ENCODE measurements around the gene DSTYK. TPM values are rescaled to one million over a fixed set of nuclear protein-coding genes. Genes with fewer than 3 reads are reported as not detected.
"Not testable (repeated sequence)": the region's sequence is repeated elsewhere in the genome, so short reads cannot be mapped to it uniquely, and the experiment has no call there.

Gene DSTYK
- total RNA-seq, 1 donor from 2014 or later, result 15.4 TPM

DNA sequence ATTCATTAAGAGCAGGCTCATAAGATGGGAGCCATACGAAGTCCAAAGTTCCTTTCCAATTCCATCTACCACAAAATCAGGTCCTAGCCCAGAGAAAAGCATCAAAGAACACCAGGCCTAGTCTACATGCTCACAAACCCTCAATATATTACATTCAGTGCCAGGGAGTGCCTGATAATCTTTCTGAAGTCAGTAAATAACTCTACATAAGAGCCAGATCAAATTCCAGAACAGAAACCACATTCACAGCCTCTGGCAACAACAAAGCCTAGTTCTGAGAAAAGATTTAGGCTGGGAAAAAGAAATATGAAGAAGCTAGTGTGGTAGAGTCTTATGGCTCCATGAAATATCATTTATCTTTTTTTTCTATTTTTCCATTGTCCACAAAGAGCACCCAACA, 49.2 kb downstream of the DSTYK start:
- Histone ChIP-seq H2AFZ (ENCODE audit: low read depth, low read length) (no peak overlapping the region), H3K9ac (ENCODE audit: low read length) (no peak overlapping the region), H4K20me1 (ENCODE audit: insufficient read depth, low read length) (no peaks in the 10 kb centered on the region), H3K36me3 (ENCODE audit: insufficient read depth, low read length) (peaks cover 21% of the 10 kb centered on the region), H3K79me2 (ENCODE audit: insufficient read depth, low read length) (no peaks in the 10 kb centered on the region), H3K4me1 (ENCODE audit: insufficient read depth, low read length) (no peaks in the 10 kb centered on the region), H3K27ac (ENCODE audit: low read depth, low read length) (no peak overlapping the region), H3K4me2 (ENCODE audit: low read length) (no peak overlapping the region), H3K4me3 (ENCODE audit: insufficient read depth, low read depth, low read length) (no peak overlapping the region), H3K9me3 (ENCODE audit: insufficient read depth, low read depth, low read length) (no peaks in the 10 kb centered on the region), H3K27me3 (ENCODE audit: insufficient read depth, low read length) (no peaks in the 10 kb centered on the region)
- TF ChIP-seq EZH2 (IDR thresholded peaks at IDR 0.05; ENCODE audit: insufficient read depth, low read length), result no peak
- TF ChIP-seq, protein P1, sequence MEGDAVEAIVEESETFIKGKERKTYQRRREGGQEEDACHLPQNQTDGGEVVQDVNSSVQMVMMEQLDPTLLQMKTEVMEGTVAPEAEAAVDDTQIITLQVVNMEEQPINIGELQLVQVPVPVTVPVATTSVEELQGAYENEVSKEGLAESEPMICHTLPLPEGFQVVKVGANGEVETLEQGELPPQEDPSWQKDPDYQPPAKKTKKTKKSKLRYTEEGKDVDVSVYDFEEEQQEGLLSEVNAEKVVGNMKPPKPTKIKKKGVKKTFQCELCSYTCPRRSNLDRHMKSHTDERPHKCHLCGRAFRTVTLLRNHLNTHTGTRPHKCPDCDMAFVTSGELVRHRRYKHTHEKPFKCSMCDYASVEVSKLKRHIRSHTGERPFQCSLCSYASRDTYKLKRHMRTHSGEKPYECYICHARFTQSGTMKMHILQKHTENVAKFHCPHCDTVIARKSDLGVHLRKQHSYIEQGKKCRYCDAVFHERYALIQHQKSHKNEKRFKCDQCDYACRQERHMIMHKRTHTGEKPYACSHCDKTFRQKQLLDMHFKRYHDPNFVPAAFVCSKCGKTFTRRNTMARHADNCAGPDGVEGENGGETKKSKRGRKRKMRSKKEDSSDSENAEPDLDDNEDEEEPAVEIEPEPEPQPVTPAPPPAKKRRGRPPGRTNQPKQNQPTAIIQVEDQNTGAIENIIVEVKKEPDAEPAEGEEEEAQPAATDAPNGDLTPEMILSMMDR (IDR thresholded peaks at IDR 0.05; ENCODE audit: insufficient read depth, low read depth, low read length), result no peak
- no peaks in the 10 kb centered on the region for H3K27me3 Mint-ChIP-seq (ENCODE audit: low read depth, unreplicated experiment)
- FAIRE-seq, result no peak
- H3K4me1 Mint-ChIP-seq (ENCODE audit: low read depth, unreplicated experiment), result peaks cover 2% of the 10 kb centered on the region
- H3K36me3 Mint-ChIP-seq (ENCODE audit: low read depth, unreplicated experiment), result peaks cover 28% of the 10 kb centered on the region
- H3K27ac Mint-ChIP-seq (ENCODE audit: unreplicated experiment), result no peak overlapping the region
- no peaks in the 10 kb centered on the region for H3K9me3 Mint-ChIP-seq (ENCODE audit: unreplicated experiment)
- H3K4me3 Mint-ChIP-seq (ENCODE audit: unreplicated experiment), result no peak overlapping the region
- DNase-seq (ENCODE audit: low read depth), result peak; percentile 54

DNA sequence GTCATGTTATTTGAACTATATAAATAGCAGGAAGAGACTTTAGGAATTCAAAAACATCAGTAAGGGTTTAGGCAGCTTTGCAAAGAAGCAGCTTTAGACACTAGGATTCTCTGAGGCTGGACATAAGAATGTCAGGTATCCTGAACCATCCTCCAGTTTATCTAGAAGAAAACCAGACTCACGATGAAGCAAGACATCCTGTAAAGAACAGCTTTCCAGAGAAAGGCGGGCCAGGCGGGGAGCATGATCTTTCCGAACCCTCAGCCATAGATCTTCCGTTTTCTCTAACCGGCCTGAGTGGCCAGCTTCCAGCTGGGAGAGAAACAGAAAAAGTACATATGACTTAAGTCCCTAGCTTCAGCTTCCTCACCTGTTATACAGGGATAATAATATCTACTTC, 50.4 kb downstream of the DSTYK start:
- Mint-ChIP-seq H3K4me1 (ENCODE audit: low read depth, unreplicated experiment) (peaks cover 2% of the 10 kb centered on the region), H3K27ac (ENCODE audit: unreplicated experiment) (no peak overlapping the region), H3K27me3 (ENCODE audit: low read depth, unreplicated experiment) (no peaks in the 10 kb centered on the region), H3K4me3 (ENCODE audit: unreplicated experiment) (no peak overlapping the region), H3K36me3 (ENCODE audit: low read depth, unreplicated experiment) (peaks cover 40% of the 10 kb centered on the region), H3K9me3 (ENCODE audit: unreplicated experiment) (peaks cover 9% of the 10 kb centered on the region)
- DNase-seq (ENCODE audit: low read depth), result no peak
- Histone ChIP-seq H4K20me1 (ENCODE audit: insufficient read depth, low read length) (no peaks in the 10 kb centered on the region), H2AFZ (ENCODE audit: low read depth, low read length) (no peak overlapping the region), H3K36me3 (ENCODE audit: insufficient read depth, low read length) (peaks cover 28% of the 10 kb centered on the region), H3K4me3 (ENCODE audit: insufficient read depth, low read depth, low read length) (no peak overlapping the region), H3K9ac (ENCODE audit: low read length) (no peak overlapping the region), H3K4me2 (ENCODE audit: low read length) (no peak overlapping the region), H3K27ac (ENCODE audit: low read depth, low read length) (no peak overlapping the region), H3K9me3 (ENCODE audit: insufficient read depth, low read depth, low read length) (peaks cover 4% of the 10 kb centered on the region), H3K79me2 (ENCODE audit: insufficient read depth, low read length) (no peaks in the 10 kb centered on the region), H3K27me3 (ENCODE audit: insufficient read depth, low read length) (no peaks in the 10 kb centered on the region), H3K4me1 (ENCODE audit: insufficient read depth, low read length) (no peaks in the 10 kb centered on the region)
- no peak for TF ChIP-seq EZH2 (IDR thresholded peaks at IDR 0.05; ENCODE audit: insufficient read depth, low read length)
- TF ChIP-seq, protein P1 (IDR thresholded peaks at IDR 0.05; ENCODE audit: insufficient read depth, low read depth, low read length), result no peak
- FAIRE-seq, result no peak

DNA sequence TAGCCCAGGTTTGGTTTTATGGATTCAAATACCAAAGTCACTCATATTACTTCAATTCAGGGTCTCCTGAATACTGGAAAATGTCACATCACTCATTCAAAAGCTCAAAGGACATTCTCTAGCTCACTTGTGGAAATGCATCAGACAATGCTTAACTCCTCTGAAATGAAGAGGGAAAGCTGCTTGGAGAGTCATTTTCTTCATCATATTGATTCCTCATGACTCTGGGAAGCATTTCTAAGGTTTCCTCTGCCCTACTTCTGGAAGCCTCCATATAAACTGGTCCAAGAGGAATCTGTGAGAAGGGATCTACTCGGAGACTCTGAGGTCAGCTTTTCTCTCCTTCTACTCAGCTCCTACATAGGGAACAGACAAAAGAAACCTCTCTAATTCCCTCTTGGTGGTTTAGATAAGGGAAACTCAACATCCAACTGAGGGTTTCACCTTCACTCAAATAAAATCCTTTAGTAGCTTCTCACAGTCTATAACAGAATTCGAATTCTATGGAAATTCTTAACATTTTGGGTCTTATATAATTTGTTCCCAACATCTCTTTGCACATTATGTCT, 53.4 kb downstream of the DSTYK start:
- no peaks in the 10 kb centered on the region for H3K27me3 Mint-ChIP-seq (ENCODE audit: low read depth, unreplicated experiment)
- H3K9ac ChIP-seq (ENCODE audit: low read length), result no peak overlapping the region
- DNase-seq (ENCODE audit: low read depth) (no peak), FAIRE-seq (no peak)
- no peak overlapping the region for H3K27ac ChIP-seq (ENCODE audit: low read depth, low read length)
- no peak overlapping the region for H3K4me2 ChIP-seq (ENCODE audit: low read length)
- H3K36me3 ChIP-seq (ENCODE audit: insufficient read depth, low read length), result peaks cover 28% of the 10 kb centered on the region
- no peaks in the 10 kb centered on the region for H3K27me3 ChIP-seq (ENCODE audit: insufficient read depth, low read length)
- no peaks in the 10 kb centered on the region for H4K20me1 ChIP-seq (ENCODE audit: insufficient read depth, low read length)
- peaks cover 2% of the 10 kb centered on the region for H3K4me1 Mint-ChIP-seq (ENCODE audit: low read depth, unreplicated experiment)
- peaks cover 4% of the 10 kb centered on the region for H3K9me3 ChIP-seq (ENCODE audit: insufficient read depth, low read depth, low read length)
- peaks cover 51% of the 10 kb centered on the region for H3K36me3 Mint-ChIP-seq (ENCODE audit: low read depth, unreplicated experiment)
- TF ChIP-seq, protein P1 (IDR thresholded peaks at IDR 0.05; ENCODE audit: insufficient read depth, low read depth, low read length), result no peak
- no peak for TF ChIP-seq EZH2 (IDR thresholded peaks at IDR 0.05; ENCODE audit: insufficient read depth, low read length)
- H3K79me2 ChIP-seq (ENCODE audit: insufficient read depth, low read length), result no peaks in the 10 kb centered on the region
- H3K4me3 Mint-ChIP-seq (ENCODE audit: unreplicated experiment), result no peak overlapping the region
- H2AFZ ChIP-seq (ENCODE audit: low read depth, low read length), result no peak overlapping the region
- H3K4me3 ChIP-seq (ENCODE audit: insufficient read depth, low read depth, low read length), result no peak overlapping the region
- H3K9me3 Mint-ChIP-seq (ENCODE audit: unreplicated experiment), result peaks cover 17% of the 10 kb centered on the region
- H3K4me1 ChIP-seq (ENCODE audit: insufficient read depth, low read length), result no peaks in the 10 kb centered on the region
- no peak overlapping the region for H3K27ac Mint-ChIP-seq (ENCODE audit: unreplicated experiment)

DNA sequence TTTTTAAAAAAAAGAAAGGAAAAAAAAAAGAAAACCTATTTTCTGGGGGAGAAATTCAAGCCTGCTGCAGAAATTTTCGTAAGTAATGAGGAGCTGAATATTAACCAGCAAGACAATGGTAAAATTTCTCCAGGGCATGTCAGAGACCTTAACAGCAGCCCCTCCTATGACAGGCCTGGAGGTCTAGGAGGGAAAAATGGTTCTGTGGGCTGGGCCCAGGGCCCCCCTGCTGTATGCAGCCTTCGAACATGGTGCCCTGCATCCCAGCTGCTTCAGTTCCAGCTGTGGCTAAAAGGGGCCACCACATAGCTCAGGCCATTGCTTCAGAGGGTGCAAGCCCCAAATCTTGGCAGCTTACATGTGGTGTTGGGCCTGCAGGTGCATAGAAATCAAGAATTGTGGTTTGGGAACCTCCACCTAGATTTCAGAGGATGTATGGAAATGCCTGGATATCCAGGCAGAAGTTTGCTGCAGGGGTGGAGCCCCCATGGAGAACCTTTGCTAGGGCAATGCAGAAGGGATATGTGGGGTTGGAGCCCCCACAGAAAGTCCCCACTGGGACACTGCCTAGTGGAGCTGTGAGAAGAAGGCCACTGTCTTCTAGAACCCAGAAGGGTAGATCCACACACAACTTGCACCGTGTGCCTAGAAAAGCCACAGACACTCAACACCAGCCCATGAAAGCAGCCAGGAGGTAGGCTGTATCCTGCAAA, 55.7 kb downstream of the DSTYK start:
- not testable (repeated sequence) for H3K27ac ChIP-seq (ENCODE audit: low read depth, low read length); H3K27me3 Mint-ChIP-seq (ENCODE audit: low read depth, unreplicated experiment); H3K4me1 Mint-ChIP-seq (ENCODE audit: low read depth, unreplicated experiment); H3K27me3 ChIP-seq (ENCODE audit: insufficient read depth, low read length); H3K4me1 ChIP-seq (ENCODE audit: insufficient read depth, low read length); DNase-seq (ENCODE audit: low read depth); H2AFZ ChIP-seq (ENCODE audit: low read depth, low read length); H3K4me3 Mint-ChIP-seq (ENCODE audit: unreplicated experiment); H3K9me3 ChIP-seq (ENCODE audit: insufficient read depth, low read depth, low read length); H3K79me2 ChIP-seq (ENCODE audit: insufficient read depth, low read length); H4K20me1 ChIP-seq (ENCODE audit: insufficient read depth, low read length); FAIRE-seq; H3K4me3 ChIP-seq (ENCODE audit: insufficient read depth, low read depth, low read length); H3K4me2 ChIP-seq (ENCODE audit: low read length); H3K27ac Mint-ChIP-seq (ENCODE audit: unreplicated experiment); H3K9ac ChIP-seq (ENCODE audit: low read length)
- H3K36me3 Mint-ChIP-seq (ENCODE audit: low read depth, unreplicated experiment), result peaks cover 51% of the 10 kb centered on the region
- H3K36me3 ChIP-seq (ENCODE audit: insufficient read depth, low read length), result peaks cover 21% of the 10 kb centered on the region
- H3K9me3 Mint-ChIP-seq (ENCODE audit: unreplicated experiment), result peaks cover 17% of the 10 kb centered on the region

All from astrocyte (in vitro differentiated cells and primary cell).